Fibroblast of lung (primary cell): ENCODE measurements around the gene NDUFS2. TPM values are rescaled to one million over a fixed set of nuclear protein-coding genes. Genes with fewer than 3 reads are reported as not detected.

ENCODE experiments used
- DNase-seq, 2 donors: peaks; one replicate each; pipeline versions ENCODE4 v3.0.0 to v3.0.0-alpha.2; 2010; ENCODE audit warnings: low read depth in 2 of 2
- H2AFZ ChIP-seq: 2 replicates; pipeline ENCODE4 v1.5.1; 2012; ENCODE audit warnings: low read length, control low read depth, inconsistent platforms
- H3K27ac ChIP-seq: 2 replicates; pipeline ENCODE4 v1.5.1; 2011; ENCODE audit warnings: low read length, control low read depth; ENCODE audit not compliant: insufficient read depth
- H3K27me3 ChIP-seq: 2 replicates; pipeline ENCODE4 v1.5.1; 2011; ENCODE audit warnings: mild to moderate bottlenecking, low read length; ENCODE audit not compliant: control insufficient read depth, insufficient read depth
- H3K36me3 ChIP-seq: 2 replicates; pipeline ENCODE4 v1.5.1; 2011; ENCODE audit warnings: low read length; ENCODE audit not compliant: control insufficient read depth, insufficient read depth
- H3K4me1 ChIP-seq: 2 replicates; pipeline ENCODE4 v1.5.1; 2011; ENCODE audit warnings: low read length; ENCODE audit not compliant: control insufficient read depth, insufficient read depth; ENCODE audit errors: extremely low read depth
- H3K4me2 ChIP-seq: 2 replicates; pipeline ENCODE4 v1.5.1; 2011; ENCODE audit warnings: low read length, control low read depth; ENCODE audit not compliant: insufficient read depth; ENCODE audit errors: extremely low read depth
- H3K4me3 ChIP-seq, 4 experiments: fragments of 200-600 bp in 1 of 4; sonication (generic) in 1 of 4; replicated peaks in 1 of 4; 2 replicates each; pipeline ENCODE4 v1.5.1; 2011 to 2016; ENCODE audit warnings: low read length in 4 of 4, low read depth in 3 of 4, mild to moderate bottlenecking in 3 of 4, control low read depth in 2 of 4, inconsistent platforms in 1 of 4, mixed read lengths in 1 of 4; ENCODE audit not compliant: insufficient read depth in 1 of 4; ENCODE audit errors: control extremely low read depth in 1 of 4
- H3K79me2 ChIP-seq: 2 replicates; pipeline ENCODE4 v1.5.1; 2012; ENCODE audit warnings: mild to moderate bottlenecking, low read length, inconsistent platforms; ENCODE audit not compliant: control insufficient read depth, insufficient read depth
- H3K9ac ChIP-seq: 2 replicates; pipeline ENCODE4 v1.5.1; 2011; ENCODE audit warnings: mild to moderate bottlenecking, low read length, control low read depth; ENCODE audit not compliant: insufficient read depth
- H3K9me3 ChIP-seq: 2 replicates; pipeline ENCODE4 v1.5.1; 2012; ENCODE audit warnings: low read depth, low read length; ENCODE audit not compliant: control insufficient read depth, insufficient read depth
- H4K20me1 ChIP-seq: 2 replicates; pipeline ENCODE4 v1.5.1; 2011; ENCODE audit warnings: low read length; ENCODE audit not compliant: control insufficient read depth, insufficient read depth; ENCODE audit errors: extremely low read depth
- CTCF ChIP-seq, 2 donors: IDR thresholded peaks in 1 of 2; conservative IDR thresholded peaks in 1 of 2; 1 replicate in 1 of 2; 2 replicates in 1 of 2; pipeline ENCODE4 v1.5.1; 2011 to 2012; ENCODE audit warnings: low read length in 2 of 2, control low read depth in 1 of 2, inconsistent platforms in 1 of 2, low read depth in 1 of 2, mild to moderate bottlenecking in 1 of 2
- EZH2 ChIP-seq: IDR thresholded peaks from 2 replicates; pipeline ENCODE4 v1.5.1; 2012; ENCODE audit warnings: low read length, control low read depth, mild to moderate bottlenecking; ENCODE audit errors: missing control alignments
- polyA plus RNA-seq, 2 donors: library from polyadenylated mRNA; depleted of rRNA in 1 of 2; stranded (reverse) in 1 of 2; unstranded in 1 of 2; fragments of >200 nt; gene quantifications; 2 replicates each; pipeline ENCODE4 v1.2.1, GENCODE V29; 2011 to 2012; ENCODE audit warnings: missing spikeins in 1 of 2
- total RNA-seq: library from RNA; depleted of rRNA; stranded (reverse); fragments of >200 nt; gene quantifications from 2 replicates; pipeline ENCODE4 v1.2.1, GENCODE V29; 2014

The NDUFS2 gene
- total and polyA plus RNA-seq, 2 donors (not counting 1 experiment from before 2014, with no cell fraction given), result 135 to 194 TPM

GRCh38 chr1:161176468-161177111, 25.6 kb upstream of the NDUFS2 start:
- Histone ChIP-seq H3K27me3 (no peaks in the 10 kb centered on the region), H3K4me2 (peak overlapping the region; percentile 96), H3K9me3 (no peaks in the 10 kb centered on the region), H3K9ac (peak overlapping the region; percentile 85), H3K79me2 (peaks cover 6% of the 10 kb centered on the region), H3K27ac (peak overlapping the region; percentile 86), H2AFZ (no peak overlapping the region), H3K36me3 (peaks cover 8% of the 10 kb centered on the region), H3K4me3 (peak overlapping the region; percentile 86 to 91 (median 90)), H3K4me1 (peaks cover 16% of the 10 kb centered on the region), H4K20me1 (no peaks in the 10 kb centered on the region)
- TF ChIP-seq CTCF (conservative IDR thresholded peaks at IDR 0.05 in 1 of 2, IDR thresholded peaks at IDR 0.05 in 1 of 2; ENCODE audit: low read depth in 1 of 2, low read length in 2 of 2) (no peak), EZH2 (no peak)
- DNase-seq, result no peak

GRCh38 chr1:161177112-161177935, 24.8 kb upstream of the NDUFS2 start, which contains the start of gene B4GALT3:
B4GALT3 (minus strand) TSS chr1:161177507; CDS start chr1:161176060, 1,447 bp downstream.
- Histone ChIP-seq H3K9ac (peak within 1 kb of the TSS; percentile 85), H3K27me3 (no peaks in the 10 kb centered on the region), H3K4me3 (peak within 1 kb of the TSS; percentile 86 to 91 (median 90)), H2AFZ (peak within 1 kb of the TSS; percentile 97), H3K9me3 (no peaks in the 10 kb centered on the region), H3K4me2 (peak within 1 kb of the TSS; percentile 96), H3K27ac (peak within 1 kb of the TSS; percentile 86), H3K36me3 (peaks cover 4% of the 10 kb centered on the region), H3K79me2 (peaks cover 6% of the 10 kb centered on the region), H3K4me1 (peaks cover 11% of the 10 kb centered on the region), H4K20me1 (no peaks in the 10 kb centered on the region)
- DNase-seq, result peak; percentile 70
- TF ChIP-seq EZH2 (no peak), CTCF (conservative IDR thresholded peaks at IDR 0.05 in 1 of 2, IDR thresholded peaks at IDR 0.05 in 1 of 2; ENCODE audit: low read depth in 1 of 2, low read length in 2 of 2) (no peak)

- TF ChIP-seq CTCF (conservative IDR thresholded peaks at IDR 0.05 in 1 of 2, IDR thresholded peaks at IDR 0.05 in 1 of 2; ENCODE audit: low read depth in 1 of 2, low read length in 2 of 2) (no peak), EZH2 (no peak)
- no peak overlapping the region for H3K9ac ChIP-seq
- peak overlapping the region; percentile 86 for H3K27ac ChIP-seq
These were observed 24.3 kb upstream of the NDUFS2 start for GRCh38 chr1:161177936-161178244.

More at GRCh38 chr1:161177936-161178244, 24.3 kb upstream of the NDUFS2 start:
- Histone ChIP-seq H2AFZ (no peak overlapping the region), H4K20me1 (no peaks in the 10 kb centered on the region), H3K9me3 (no peaks in the 10 kb centered on the region), H3K36me3 (peaks cover 4% of the 10 kb centered on the region), H3K27me3 (no peaks in the 10 kb centered on the region), H3K4me1 (peaks cover 8% of the 10 kb centered on the region), H3K79me2 (peaks cover 6% of the 10 kb centered on the region), H3K4me2 (peak overlapping the region; percentile 64), H3K4me3 (peak overlapping the region in 2 of 4 experiments; percentile 48 to 91)
- DNase-seq, result no peak
